Mammary epithelial cell (primary cell): Measurements from ENCODE around the gene GAP43.

ENCODE experiments used
- CTCF ChIP-seq, 2 donors: IDR thresholded peaks in 1 of 2; conservative IDR thresholded peaks in 1 of 2; 2 replicates each; pipeline ENCODE4 v1.5.1; 2011 to 2012; ENCODE audit warnings: inconsistent platforms in 2 of 2, low read length in 2 of 2, mild to moderate bottlenecking in 2 of 2, control low read depth in 1 of 2, low read depth in 1 of 2; ENCODE audit not compliant: insufficient read depth in 1 of 2; ENCODE audit errors: extremely low read depth in 1 of 2
- EZH2 ChIP-seq: IDR thresholded peaks from 2 replicates; pipeline ENCODE4 v1.6.1; 2012; ENCODE audit warnings: low read length, inconsistent platforms, borderline replicate concordance

GRCh38 chr3:115688418-115688817, 65.1 kb downstream of the GAP43 start:
- no peak for TF ChIP-seq EZH2
- TF ChIP-seq CTCF (conservative IDR thresholded peaks at IDR 0.05 in 1 of 2, IDR thresholded peaks at IDR 0.05 in 1 of 2; ENCODE audit: extremely low read depth in 1 of 2, insufficient read depth in 1 of 2, low read depth in 1 of 2, low read length in 2 of 2): no peak
